GM23338 (cell line): Measurements from ENCODE around the gene ZNF324B. TPM values are rescaled to one million over a fixed set of nuclear protein-coding genes. Genes with fewer than 3 reads are reported as not detected.
A peak's percentile ranks its signal among the peaks of the same experiment; 100 is the strongest.

ENCODE experiments used
- ATAC-seq: fragments of 200-7000 bp; cut with Tn5 transposase; 3 replicates; pipeline ENCODE4 v1.9.1; 2020
- DNase-seq: peaks from one replicate; pipeline ENCODE4 v3.0.0-alpha.2; 2015; ENCODE audit warnings: low spot score
- H2AFZ ChIP-seq: fragments of 200-600 bp; sonication (generic); 2 replicates; pipeline ENCODE4 v1.8.0; 2016; ENCODE audit warnings: antibody characterized with exemption, mild to moderate bottlenecking, moderate library complexity
- H3F3A ChIP-seq: fragments of 200-600 bp; sonication (generic); replicated peaks from 2 replicates; pipeline ENCODE4 v1.8.0; 2017; ENCODE audit warnings: antibody characterized with exemption, mixed run types, low read depth
- H3K27ac ChIP-seq: fragments of 200-600 bp; sonication (generic); 2 replicates; pipeline ENCODE4 v1.6.1; 2016; ENCODE audit warnings: low read depth
- H3K27me3 ChIP-seq: fragments of 200-600 bp; sonication (generic); 2 replicates; pipeline ENCODE4 v1.8.0; 2016; ENCODE audit warnings: mild to moderate bottlenecking, mixed run types, moderate library complexity; ENCODE audit not compliant: insufficient read depth
- H3K36me3 ChIP-seq: fragments of 200-600 bp; sonication (generic); 2 replicates; pipeline ENCODE4 v1.8.0; 2016; ENCODE audit warnings: mild to moderate bottlenecking; ENCODE audit not compliant: insufficient read depth
- H3K4me1 ChIP-seq: fragments of 200-600 bp; sonication (generic); 2 replicates; pipeline ENCODE4 v1.8.0; 2016; ENCODE audit warnings: mild to moderate bottlenecking, moderate library complexity; ENCODE audit not compliant: insufficient read depth
- H3K4me2 ChIP-seq: fragments of 200-600 bp; sonication (generic); 2 replicates; pipeline ENCODE4 v1.7.1; 2017; ENCODE audit warnings: mixed run types
- H3K4me3 ChIP-seq: fragments of 200-600 bp; sonication (generic); 2 replicates; pipeline ENCODE4 v1.6.1; 2016; ENCODE audit warnings: mixed run types
- H3K79me2 ChIP-seq: fragments of 200-600 bp; sonication (generic); replicated peaks from 2 replicates; pipeline ENCODE4 v1.8.0; 2017; ENCODE audit warnings: mild to moderate bottlenecking; ENCODE audit not compliant: insufficient read depth
- H3K9me2 ChIP-seq: fragments of 200-600 bp; sonication (generic); 2 replicates; pipeline ENCODE4 v1.8.0; 2017; ENCODE audit not compliant: insufficient read depth
- H4K20me1 ChIP-seq: fragments of 200-600 bp; sonication (generic); replicated peaks from 2 replicates; pipeline ENCODE4 v1.8.0; 2017; ENCODE audit warnings: mild to moderate bottlenecking; ENCODE audit not compliant: insufficient read depth
- H3K27ac Mint-ChIP-seq: 2 replicates; pipeline ENCODE4 v1.8.0; 2020; ENCODE audit warnings: inconsistent platforms, mild to moderate bottlenecking, moderate library complexity, mixed read lengths
- H3K27me3 Mint-ChIP-seq: 3 replicates; pipeline ENCODE4 v1.8.0; 2022; ENCODE audit warnings: low read depth, mild to moderate bottlenecking, moderate library complexity, mixed read lengths, inconsistent platforms; ENCODE audit not compliant: insufficient read depth, poor library complexity
- H3K36me3 Mint-ChIP-seq: 3 replicates; pipeline ENCODE4 v1.8.0; 2021; ENCODE audit warnings: low read depth, mild to moderate bottlenecking, inconsistent platforms, moderate library complexity, mixed read lengths
- H3K4me1 Mint-ChIP-seq: 3 replicates; pipeline ENCODE4 v1.8.0; 2020; ENCODE audit warnings: mild to moderate bottlenecking, inconsistent platforms, mixed read lengths
- H3K4me3 Mint-ChIP-seq: 3 replicates; pipeline ENCODE4 v1.8.0; 2021; ENCODE audit warnings: moderate library complexity, mild to moderate bottlenecking, inconsistent platforms, mixed read lengths
- H3K9me3 Mint-ChIP-seq: 3 replicates; pipeline ENCODE4 v1.8.0; 2020; ENCODE audit warnings: moderate library complexity, mild to moderate bottlenecking, inconsistent platforms, mixed read lengths
- CREB1 ChIP-seq: fragments of 250-450 bp; sonication (Bioruptor Pico); IDR thresholded peaks from 2 replicates; pipeline ENCODE4 v1.5.0; 2020; ENCODE audit warnings: low read depth, mild to moderate bottlenecking, moderate library complexity
- CTCF ChIP-seq, 2 experiments: fragments of 200-600 bp in 1 of 2; sonication (generic) in 1 of 2; conservative IDR thresholded peaks; 2 replicates each; pipeline versions ENCODE4 v1.5.1 to v1.6.1; 2016 to 2017; ENCODE audit warnings: antibody characterized with exemption in 2 of 2, low read depth in 2 of 2, mild to moderate bottlenecking in 2 of 2, moderate library complexity in 1 of 2
- ETS1 ChIP-seq: IDR thresholded peaks from 2 replicates; pipeline ENCODE4 v1.6.1; 2016; ENCODE audit warnings: antibody characterized with exemption
- EZH2 ChIP-seq: fragments of 200-600 bp; sonication (generic); IDR thresholded peaks from one replicate; pipeline ENCODE4 v1.8.0; 2017; ENCODE audit warnings: antibody characterized with exemption, mild to moderate bottlenecking, low read depth; ENCODE audit not compliant: unreplicated experiment
- EZH2phosphoT487 ChIP-seq: fragments of 200-600 bp; sonication (generic); IDR thresholded peaks from one replicate; pipeline ENCODE4 v1.8.1; 2018; ENCODE audit warnings: antibody characterized with exemption; ENCODE audit not compliant: unreplicated experiment
- POLR2AphosphoS5 ChIP-seq: IDR thresholded peaks from 2 replicates; pipeline ENCODE4 v1.6.1; 2016; ENCODE audit warnings: antibody characterized with exemption, low read depth
- ZNF114 ChIP-seq: fragments of 250-450 bp; sonication (Bioruptor Pico); IDR thresholded peaks from 2 replicates; pipeline ENCODE4 v1.5.0; 2020; ENCODE audit warnings: mild to moderate bottlenecking, moderate library complexity
- polyA plus RNA-seq: library from polyadenylated mRNA; unstranded; fragments of >200 nt; fragmentation: Nextera tagmentation; extraction: Ambion mirVana; gene quantifications from 2 replicates; pipeline ENCODE4 v1.2.1, GENCODE V29; 2016
- total RNA-seq: library from RNA; depleted of rRNA; stranded (reverse); fragments of >200 nt; shearing (Covaris generic); gene quantifications from 2 replicates; pipeline ENCODE4 v1.2.3, GENCODE V29; 2014

The ZNF324B gene
- total and polyA plus RNA-seq, 2 experiments from 2014 or later: 0.50 to 4.7 TPM

- no peaks in the 10 kb centered on the region for H3K27me3 ChIP-seq
- TF ChIP-seq ZNF114 (CRISPR knock-in tag) (no peak), EZH2 (no peak), CREB1 (CRISPR knock-in tag) (no peak)
- H3K4me3 Mint-ChIP-seq: peak overlapping the region; percentile 81
- H3K36me3 Mint-ChIP-seq: no peaks in the 10 kb centered on the region
- H4K20me1 ChIP-seq: no peaks in the 10 kb centered on the region
- ATAC-seq (no peak; the same call in 1 of the 3 replicates), DNase-seq (no peak)
- H3K27ac ChIP-seq: no peak overlapping the region
- H3K27ac Mint-ChIP-seq: no peak overlapping the region
- peak overlapping the region; percentile 82 for H3K4me3 ChIP-seq
- H3K4me1 Mint-ChIP-seq: peaks cover 17% of the 10 kb centered on the region
- H3F3A ChIP-seq: peaks cover 8% of the 10 kb centered on the region
- H3K27me3 Mint-ChIP-seq: peaks cover 7% of the 10 kb centered on the region
- H3K4me2 ChIP-seq: peak overlapping the region; percentile 95
- no peaks in the 10 kb centered on the region for H3K36me3 ChIP-seq
- no peaks in the 10 kb centered on the region for H3K9me2 ChIP-seq
- H3K4me1 ChIP-seq: no peaks in the 10 kb centered on the region
- H3K79me2 ChIP-seq: 0 out of 2 replicates have a peak, but pooled peaks cover 4% of the 10 kb centered on the region
- H3K9me3 Mint-ChIP-seq: no peaks in the 10 kb centered on the region; the same call in 2 of the 3 replicates
- peak overlapping the region; percentile 99; the same call in 1 of the 2 replicates for H2AFZ ChIP-seq
Measured at GRCh38 chr19:58498316-58499020, 47.0 kb downstream of the ZNF324B start.

- Histone ChIP-seq H3K27ac (peak overlapping the region; percentile 75), H2AFZ (peak overlapping the region; percentile 100), H3F3A (peaks cover 12% of the 10 kb centered on the region), H3K4me1 (no peaks in the 10 kb centered on the region), H3K4me3 (peak overlapping the region; percentile 82), H3K36me3 (no peaks in the 10 kb centered on the region), H3K9me2 (no peaks in the 10 kb centered on the region), H3K27me3 (no peaks in the 10 kb centered on the region), H3K79me2 (0 out of 2 replicates have a peak, but pooled peaks cover 4% of the 10 kb centered on the region), H3K4me2 (peak overlapping the region; percentile 95), H4K20me1 (no peaks in the 10 kb centered on the region)
- Mint-ChIP-seq H3K4me3 (peak overlapping the region; percentile 81), H3K36me3 (no peaks in the 10 kb centered on the region), H3K27me3 (peaks cover 7% of the 10 kb centered on the region), H3K27ac (peak overlapping the region; percentile 41), H3K4me1 (peaks cover 17% of the 10 kb centered on the region), H3K9me3 (no peaks in the 10 kb centered on the region; the same call in 2 of the 3 replicates)
- TF ChIP-seq POLR2AphosphoS5 (peak; percentile 79), CREB1 (CRISPR knock-in tag) (peak; percentile 86), ETS1 (peak; percentile 91), EZH2phosphoT487 (no peak), CTCF (conservative IDR thresholded peaks at IDR 0.05; ENCODE audit: low read depth in 2 of 2) (peak; percentile 17 to 41)
- ATAC-seq (peak; percentile 99), DNase-seq (peak; percentile 100)
Measured at GRCh38 chr19:58499021-58499927, 47.9 kb downstream of the ZNF324B start.
